Esophagus (tissue), 2 donors: ENCODE measurements around the gene EFCAB9. TPM values are rescaled to one million over a fixed set of nuclear protein-coding genes. Genes with fewer than 3 reads are reported as not detected.

Experiments used
- H3K27ac ChIP-seq, 2 donors: one replicate each; pipeline ENCODE4 v1.5.1; 2013; ENCODE audit warnings: low read depth in 2 of 2, mild to moderate bottlenecking in 2 of 2, inconsistent platforms in 1 of 2, low read length in 1 of 2, moderate library complexity in 1 of 2
- H3K27me3 ChIP-seq, 2 donors: one replicate each; pipeline ENCODE4 v1.6.1; 2013; ENCODE audit warnings: low read length in 2 of 2, control low read depth in 1 of 2, mild to moderate bottlenecking in 1 of 2; ENCODE audit not compliant: insufficient read depth in 2 of 2, control insufficient read depth in 1 of 2
- H3K36me3 ChIP-seq, 2 donors: one replicate each; pipeline ENCODE4 v1.6.1; 2013; ENCODE audit warnings: low read length in 1 of 2; ENCODE audit not compliant: control insufficient read depth in 2 of 2, insufficient read depth in 2 of 2
- H3K4me1 ChIP-seq, 2 donors: one replicate each; pipeline ENCODE4 v1.6.1; 2013; ENCODE audit warnings: low read length in 1 of 2; ENCODE audit not compliant: control insufficient read depth in 2 of 2, insufficient read depth in 2 of 2
- H3K4me3 ChIP-seq, 2 donors: one replicate each; pipeline ENCODE4 v1.5.1; 2013; ENCODE audit warnings: low read length in 2 of 2, mild to moderate bottlenecking in 2 of 2, low read depth in 1 of 2, moderate library complexity in 1 of 2
- H3K9me3 ChIP-seq, 2 donors: one replicate each; pipeline ENCODE4 v1.6.1; 2013; ENCODE audit warnings: mild to moderate bottlenecking in 2 of 2, low read depth in 1 of 2, low read length in 1 of 2, moderate library complexity in 1 of 2; ENCODE audit not compliant: control insufficient read depth in 2 of 2, insufficient read depth in 1 of 2
- WGBS, 2 donors: extraction: QIAGEN DNeasy Blood & Tissue Kit; methylation state at CpG; one replicate each; pipeline ENCODE4 v1.1.7; 2013; 5-methylcytosine and 5-hydroxymethylcytosine counted together
- polyA plus RNA-seq, 2 donors: library from polyadenylated mRNA; stranded (reverse); fragments of 200-250 nt; gene quantifications; one replicate each; pipeline ENCODE4 v1.2.3, GENCODE V29; 2013
- donor health status: healthy with polysubstance abuse.
- donor health status: Bipolar disorder and iron deficiency.

The EFCAB9 gene
- polyA plus RNA-seq, 2 donors, result not detected

DNA sequence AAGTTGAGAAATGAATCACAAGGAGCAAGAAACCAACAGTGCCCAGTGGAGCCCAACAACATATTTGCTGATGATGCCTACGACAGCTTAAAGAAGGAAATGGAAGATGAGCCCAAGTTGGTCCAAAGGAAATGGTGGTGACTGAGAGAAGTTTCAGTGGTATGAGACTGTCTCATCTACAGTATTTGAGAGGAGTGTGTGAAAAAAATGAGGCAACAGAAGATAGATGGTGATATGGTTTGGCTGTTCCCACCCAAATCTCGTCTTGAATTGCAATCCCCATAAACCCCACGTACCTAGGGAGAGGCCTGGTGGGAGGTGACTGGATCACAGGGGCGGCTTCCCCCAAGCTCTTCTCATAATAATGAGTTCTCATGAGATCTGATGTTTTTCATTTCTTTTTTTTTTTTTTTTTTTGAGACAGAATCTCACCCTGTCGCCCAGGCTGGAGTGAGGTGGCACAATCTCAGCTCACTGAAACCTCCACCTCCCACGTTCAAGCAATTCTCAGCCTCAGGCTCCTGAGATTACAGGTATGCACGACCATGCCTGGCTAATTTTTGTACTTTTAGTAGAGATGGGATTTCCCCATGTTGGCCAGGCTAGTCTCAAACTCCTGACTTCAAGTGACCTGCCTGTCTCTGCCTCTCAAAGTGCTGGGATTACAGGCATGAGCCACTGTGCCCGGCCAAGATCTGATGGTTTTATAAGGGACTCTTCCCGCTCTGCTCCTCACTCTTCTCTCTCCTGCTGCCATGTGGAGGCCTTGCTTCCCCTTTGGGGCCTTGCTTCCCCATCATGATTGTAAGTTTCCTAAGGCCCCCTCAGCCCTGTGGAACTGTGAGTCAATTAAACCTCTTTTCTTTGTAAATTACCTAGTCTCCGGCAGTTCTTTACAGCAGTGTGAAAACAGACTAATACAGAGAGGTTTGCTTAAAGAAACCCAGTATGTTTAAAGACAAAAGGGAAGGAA lies 30.2 kb downstream of the EFCAB9 start:
- no peak overlapping the region for H3K4me3 ChIP-seq
- H3K27me3 ChIP-seq, result no peaks in the 10 kb centered on the region
- WGBS, 2 donors, result 82% methylated on average over 10 of the region's 10 CpGs
- H3K36me3 ChIP-seq, result no peaks in the 10 kb centered on the region
- no peak overlapping the region for H3K27ac ChIP-seq
- H3K9me3 ChIP-seq, result no peaks in the 10 kb centered on the region
- H3K4me1 ChIP-seq, result no peaks in the 10 kb centered on the region

DNA sequence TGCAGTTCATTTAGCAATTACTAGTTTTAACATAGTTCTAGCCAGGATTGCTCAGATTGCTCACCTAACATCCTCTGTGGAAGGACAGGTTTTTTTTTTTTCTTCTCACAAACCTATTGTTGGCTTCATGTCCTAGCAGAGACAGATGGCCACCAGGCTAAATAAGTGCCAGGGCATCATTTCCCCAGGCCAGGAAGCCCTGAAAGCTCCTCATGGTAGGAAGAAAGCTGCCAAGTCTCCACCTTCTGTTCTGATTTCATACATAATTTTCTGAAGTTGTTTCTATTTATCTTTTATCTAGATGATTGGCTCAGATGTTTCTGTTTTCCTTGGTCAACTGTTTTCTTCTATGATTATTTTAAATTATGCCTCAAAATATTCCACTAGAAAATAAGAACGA lies 31.0 kb downstream of the EFCAB9 start:
- H3K36me3 ChIP-seq, result no peaks in the 10 kb centered on the region
- whole genome bisulfite sequencing, 2 donors, result 67 to 89% methylated on average over 1 of the region's 1 CpG
- H3K27ac ChIP-seq, result no peak overlapping the region
- H3K4me3 ChIP-seq, result no peak overlapping the region
- no peaks in the 10 kb centered on the region for H3K4me1 ChIP-seq
- H3K27me3 ChIP-seq, result no peaks in the 10 kb centered on the region
- H3K9me3 ChIP-seq, result no peaks in the 10 kb centered on the region

DNA sequence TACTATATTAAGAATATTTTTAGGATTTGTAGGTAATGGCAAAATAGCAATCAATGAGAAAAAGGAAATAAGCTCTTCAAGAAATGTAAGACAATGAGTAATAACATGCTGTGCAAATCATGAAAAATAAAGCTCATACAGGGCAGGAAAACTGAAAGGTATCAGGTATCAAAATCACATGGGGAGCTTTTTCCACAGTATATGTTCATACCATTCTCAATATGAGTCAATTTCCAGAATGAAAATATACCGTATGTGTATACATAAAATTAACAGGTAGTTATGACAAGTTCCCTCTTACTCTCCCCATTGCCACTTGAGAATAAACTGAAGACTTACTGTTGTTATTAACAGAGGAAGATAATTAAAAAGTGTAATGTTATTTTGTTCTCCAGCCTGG lies 35.9 kb downstream of the EFCAB9 start:
- Histone ChIP-seq H3K4me1 (no peaks in the 10 kb centered on the region), H3K36me3 (peaks cover 0 to 2% of the 10 kb centered on the region in 2 donors), H3K27ac (no peak overlapping the region), H3K9me3 (no peaks in the 10 kb centered on the region), H3K4me3 (no peak overlapping the region), H3K27me3 (no peaks in the 10 kb centered on the region)
- WGBS, 2 donors, result 78 to 96% methylated on average over 1 of the region's 1 CpG

DNA sequence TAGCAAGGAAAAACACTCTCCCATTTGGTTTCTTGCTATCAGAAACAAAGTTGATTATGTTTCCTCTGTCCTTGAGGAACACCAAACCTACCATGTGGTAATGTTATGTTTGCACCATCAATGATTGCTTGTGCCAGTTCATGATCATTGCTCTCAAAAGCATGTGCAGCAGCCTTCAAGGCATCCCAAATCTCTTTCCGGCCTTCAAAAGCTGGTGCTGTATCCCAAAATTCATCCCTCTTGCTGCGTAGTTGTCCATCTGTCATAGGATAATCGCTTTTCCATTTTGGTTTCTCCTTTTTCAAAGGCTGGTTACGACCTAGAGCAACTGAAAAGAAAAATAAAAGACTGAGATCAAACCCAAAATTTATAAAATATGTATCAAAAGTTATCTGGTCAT lies 40.1 kb downstream of the EFCAB9 start:
- peaks cover 0 to 2% of the 10 kb centered on the region in 2 donors for H3K36me3 ChIP-seq
- H3K4me3 ChIP-seq, result no peak overlapping the region
- no peak overlapping the region for H3K27ac ChIP-seq
- WGBS, 2 donors, result 96 to 98% methylated on average over 4 of the region's 4 CpGs
- H3K4me1 ChIP-seq, result no peaks in the 10 kb centered on the region
- no peaks in the 10 kb centered on the region for H3K9me3 ChIP-seq
- H3K27me3 ChIP-seq, result no peaks in the 10 kb centered on the region

DNA sequence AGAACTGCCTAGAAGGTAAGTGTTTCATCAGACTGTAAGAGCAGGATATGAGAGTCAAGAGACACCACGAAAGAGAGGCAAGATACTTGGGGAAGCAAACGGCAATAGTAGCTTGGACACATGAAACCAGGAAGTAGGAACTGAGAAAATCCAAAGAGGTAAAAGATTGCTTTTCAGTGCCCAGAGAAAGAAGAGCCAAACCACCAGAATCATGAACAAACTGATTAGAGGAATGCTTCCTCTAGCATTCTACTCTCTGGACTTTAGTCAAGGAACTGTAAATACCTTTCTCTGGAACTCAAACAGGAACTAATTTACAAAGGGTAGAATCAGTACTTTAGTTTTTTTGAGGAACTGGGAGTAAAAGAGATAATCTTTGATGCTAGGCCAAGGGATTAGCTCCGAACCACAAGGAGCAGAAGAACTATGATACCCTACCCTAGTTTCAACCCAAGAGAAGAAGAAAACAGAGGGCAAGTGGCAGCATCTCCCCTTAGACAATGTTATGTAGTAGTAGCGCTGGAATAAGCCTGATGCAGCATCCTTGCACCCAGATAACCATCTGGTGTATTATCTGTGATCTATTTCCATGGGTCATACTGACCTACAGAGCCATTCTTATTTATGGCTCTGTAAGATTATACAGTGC lies 41.3 kb downstream of the EFCAB9 start:
- Histone ChIP-seq H3K36me3 (peaks cover 0 to 2% of the 10 kb centered on the region in 2 donors), H3K4me3 (no peak overlapping the region), H3K4me1 (no peaks in the 10 kb centered on the region), H3K27ac (no peak overlapping the region), H3K9me3 (no peaks in the 10 kb centered on the region), H3K27me3 (no peaks in the 10 kb centered on the region)
- 50% methylated on average over 4 of the region's 4 CpGs for WGBS, 2 donors

DNA sequence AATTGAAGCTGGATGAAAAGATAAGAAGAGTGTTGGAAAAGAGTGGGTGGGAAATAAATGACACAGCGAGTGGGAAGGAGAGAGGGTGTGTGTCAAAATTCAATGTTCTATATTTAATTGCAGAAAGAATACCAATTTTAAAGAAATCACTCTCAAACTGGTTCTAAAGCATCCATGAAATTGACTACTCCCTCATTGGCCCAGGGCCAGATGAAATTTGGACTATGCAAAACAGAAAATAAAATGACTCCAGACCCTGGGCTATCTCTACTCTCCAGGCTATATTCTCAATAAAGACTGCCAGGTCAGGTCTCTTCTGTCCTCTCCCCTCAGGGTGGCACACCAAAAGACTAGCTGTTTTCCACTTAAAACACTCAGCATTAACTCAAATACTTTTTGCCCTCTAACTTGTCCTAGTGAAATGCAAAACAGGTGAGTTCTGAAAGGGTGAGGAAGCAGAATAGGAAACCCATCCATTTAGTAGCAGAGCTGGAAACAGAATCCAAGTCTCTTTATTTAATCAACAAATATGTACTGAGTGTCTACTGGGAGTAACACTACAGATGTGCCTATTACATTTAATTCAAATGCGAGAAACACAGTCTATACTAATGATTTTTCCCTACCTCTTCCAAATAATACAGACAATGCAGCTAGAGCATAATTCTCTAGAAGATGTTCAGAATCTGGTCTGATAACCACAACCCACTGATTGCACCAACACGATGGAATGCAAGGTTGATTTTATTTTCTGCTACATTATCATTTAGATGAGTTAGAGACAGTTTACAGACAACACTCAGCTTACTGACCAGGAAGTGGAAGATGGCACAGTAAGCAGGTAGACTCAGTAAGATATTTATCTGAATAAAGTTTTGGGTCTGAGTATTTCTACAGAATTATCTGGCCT lies 42.1 kb downstream of the EFCAB9 start:
- WGBS, 2 donors, result 71 to 82% methylated on average over 3 of the region's 3 CpGs
- no peak overlapping the region for H3K27ac ChIP-seq
- no peaks in the 10 kb centered on the region for H3K9me3 ChIP-seq
- H3K36me3 ChIP-seq, result peaks cover 0 to 2% of the 10 kb centered on the region in 2 donors
- no peak overlapping the region for H3K4me3 ChIP-seq
- H3K4me1 ChIP-seq, result no peaks in the 10 kb centered on the region
- H3K27me3 ChIP-seq, result no peaks in the 10 kb centered on the region

DNA sequence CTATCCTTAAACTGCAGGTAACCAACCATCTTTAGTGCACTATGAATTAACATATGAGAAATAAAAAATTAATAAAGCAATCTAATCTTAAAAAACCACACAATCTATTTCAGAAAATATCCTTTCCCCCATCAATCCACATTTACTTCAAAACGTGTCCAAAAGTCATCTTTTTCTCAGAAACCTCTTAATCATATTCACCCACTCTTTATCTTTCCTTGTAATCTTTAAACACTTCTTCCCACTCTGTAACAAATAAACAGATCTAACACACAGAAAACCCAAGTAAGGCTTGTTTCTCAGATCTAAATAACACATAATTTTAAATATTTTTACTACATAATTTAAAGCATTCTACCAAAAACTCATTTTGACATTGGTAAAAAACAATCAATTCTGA lies 44.4 kb downstream of the EFCAB9 start:
- Histone ChIP-seq H3K4me1 (no peaks in the 10 kb centered on the region), H3K27me3 (no peaks in the 10 kb centered on the region), H3K36me3 (no peaks in the 10 kb centered on the region), H3K27ac (no peak overlapping the region), H3K4me3 (no peak overlapping the region), H3K9me3 (no peaks in the 10 kb centered on the region)
- WGBS, 2 donors, result 47 to 62% methylated on average over 1 of the region's 1 CpG

DNA sequence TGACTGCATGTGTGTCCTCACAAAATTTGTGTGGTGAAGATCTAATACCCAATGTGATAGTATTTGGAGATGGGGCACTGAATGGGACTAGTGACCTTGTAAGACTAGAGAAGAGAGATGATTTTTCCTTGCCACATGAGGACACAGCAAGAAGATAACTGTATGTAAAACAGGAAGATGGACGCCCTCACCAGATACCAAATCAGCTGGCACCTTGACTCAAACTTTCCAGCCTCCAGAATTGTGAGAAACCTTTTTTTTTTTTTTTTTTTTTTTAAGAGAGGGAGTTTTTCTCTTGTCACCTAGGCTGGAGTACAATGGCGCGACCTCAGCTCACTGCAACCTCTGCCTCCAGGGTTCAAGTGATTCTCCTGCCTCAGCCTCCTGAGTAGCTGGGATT lies 49.3 kb downstream of the EFCAB9 start:
- 98% methylated on average over 3 of the region's 3 CpGs for WGBS, 2 donors
- H3K4me3 ChIP-seq, result no peak overlapping the region
- no peak overlapping the region for H3K27ac ChIP-seq
- H3K36me3 ChIP-seq, result no peaks in the 10 kb centered on the region
- no peaks in the 10 kb centered on the region for H3K9me3 ChIP-seq
- no peaks in the 10 kb centered on the region for H3K27me3 ChIP-seq
- no peaks in the 10 kb centered on the region for H3K4me1 ChIP-seq

DNA sequence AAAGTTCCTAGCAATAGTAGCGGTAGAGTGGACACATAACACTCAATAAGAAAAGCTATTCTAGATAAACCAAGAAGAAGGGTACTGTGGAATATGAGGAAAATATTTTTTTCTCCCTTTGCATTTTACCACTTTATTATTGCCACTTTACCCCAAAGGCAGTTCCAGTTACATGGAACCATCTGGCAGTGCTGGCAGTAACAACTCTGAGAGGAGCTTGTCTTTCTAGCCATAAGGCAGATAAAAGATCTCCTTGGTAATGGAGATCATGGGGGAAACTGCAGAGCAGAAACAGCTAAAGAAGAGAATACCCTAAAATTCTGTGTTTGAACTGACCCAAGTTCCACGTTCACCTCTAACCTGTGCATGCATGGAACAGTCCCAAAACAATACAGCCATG lies 51.1 kb downstream of the EFCAB9 start:
- Histone ChIP-seq H3K4me1 (no peaks in the 10 kb centered on the region), H3K36me3 (no peaks in the 10 kb centered on the region), H3K27me3 (no peaks in the 10 kb centered on the region), H3K4me3 (no peak overlapping the region), H3K9me3 (no peaks in the 10 kb centered on the region), H3K27ac (no peak overlapping the region)
- WGBS, 2 donors, result 76 to 95% methylated on average over 2 of the region's 2 CpGs
